Frontal cortex (tissue), 4 donors: ENCODE results near the gene LOXHD1. TPM values are rescaled to one million over a fixed set of nuclear protein-coding genes. Genes with fewer than 3 reads are reported as not detected.

Experiments
- DNase-seq, 2 donors: peaks; one replicate each; pipeline ENCODE4 v3.0.0; 2012; ENCODE audit warnings: low spot score in 2 of 2
- FAIRE-seq: peaks from 2 replicates; lab custom pipeline; 2012; peaks lifted over from hg19 to GRCh38; lab: Jason Lieb, UNC
- total RNA-seq: library from RNA; depleted of rRNA; stranded (reverse); fragments of >200 nt; gene quantifications from one replicate; pipeline ENCODE4 v1.2.3, GENCODE V29; 2014
- donor health status: control.
- donor health status: control.
- donor health status: control.

LOXHD1 gene
- total RNA-seq, 1 donor from 2014 or later, result 0.41 TPM

DNA sequence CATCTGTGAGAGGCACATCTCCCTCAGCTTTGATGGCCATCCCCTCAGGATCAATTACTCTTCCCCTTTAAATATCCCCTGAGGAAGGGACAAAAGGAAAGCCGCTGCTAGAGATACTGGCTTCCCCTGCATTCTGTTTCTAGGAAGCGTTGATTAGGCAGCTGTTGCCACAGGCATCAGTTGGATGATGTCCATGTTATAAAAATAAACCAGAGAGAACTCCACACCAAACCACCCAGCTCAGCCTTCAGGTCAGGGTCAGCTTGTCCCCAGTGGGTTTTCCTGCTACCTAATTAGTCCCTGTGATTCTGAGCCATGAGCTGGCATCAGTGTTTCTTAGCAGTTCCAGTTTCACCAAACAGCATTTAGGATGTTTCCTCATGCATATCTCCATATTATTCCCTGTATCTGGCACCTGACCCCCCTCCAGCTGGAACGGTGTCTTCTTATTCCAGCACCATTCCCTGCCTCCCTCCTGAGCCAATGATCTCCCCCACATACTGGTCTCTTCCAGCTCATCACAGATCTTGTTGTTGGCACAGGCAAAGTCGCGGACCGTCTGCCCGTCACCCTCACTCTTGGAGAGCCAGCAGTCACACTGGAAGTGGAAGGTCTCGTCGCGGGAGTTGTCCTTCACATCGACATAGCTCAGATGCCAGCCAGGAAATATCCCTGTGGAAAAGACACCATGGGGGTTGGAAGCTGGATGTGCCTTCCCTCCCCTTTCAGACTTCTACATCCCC is 168.4 kb downstream of the LOXHD1 start:
- FAIRE-seq, result no peak

GRCh38 chr18:46485675-46486194 is 171.3 kb downstream of the LOXHD1 start:
- no peak for FAIRE-seq

More for the DNA sequence above, 168.4 kb downstream of the LOXHD1 start:
- DNase-seq, result no peak

DNA sequence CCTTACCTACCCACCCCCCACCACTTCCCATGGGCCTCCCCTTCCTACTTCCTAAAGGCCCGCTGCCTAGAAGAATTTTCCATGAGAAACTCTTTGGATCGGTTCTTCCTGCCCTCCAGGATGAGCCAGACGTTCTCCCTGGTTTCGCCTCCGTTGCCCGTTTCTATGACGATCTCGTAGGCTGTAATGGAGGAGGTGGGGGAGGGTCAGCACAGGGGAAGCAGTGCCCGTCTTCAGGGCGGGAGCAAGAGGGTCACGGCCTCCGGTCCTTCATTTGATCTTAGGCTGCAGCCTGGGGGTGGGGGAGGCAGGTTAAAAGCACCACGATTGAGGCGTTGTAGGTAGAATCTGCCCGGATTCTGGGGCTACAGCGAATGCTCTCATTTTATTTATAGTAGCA is 172.0 kb downstream of the LOXHD1 start:
- DNase-seq (no peak), FAIRE-seq (no peak)

More at GRCh38 chr18:46485675-46486194, 171.3 kb downstream of the LOXHD1 start:
- no peak for DNase-seq

- DNase-seq (no peak), FAIRE-seq (no peak)
These were observed 174.2 kb downstream of the LOXHD1 start for GRCh38 chr18:46482831-46483230.

DNA sequence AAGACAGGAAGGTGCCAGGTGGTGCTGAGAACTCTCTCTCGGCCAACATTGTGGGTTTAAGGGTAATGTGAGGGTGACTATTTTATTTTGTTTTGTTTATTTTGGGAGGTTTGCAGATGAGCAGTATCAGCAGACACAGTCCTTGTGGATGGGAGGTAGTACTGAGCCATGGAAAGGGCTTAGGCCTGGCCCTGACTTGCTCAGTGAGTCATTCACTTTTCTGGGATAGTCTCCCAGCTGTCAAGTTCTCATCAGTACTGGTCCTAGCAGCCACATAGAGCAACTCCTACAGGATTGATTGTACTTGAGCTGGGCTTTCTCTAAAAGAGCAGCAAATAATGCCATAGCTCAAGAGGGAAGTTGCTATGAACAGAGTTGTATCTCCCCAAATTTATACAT is 175.2 kb downstream of the LOXHD1 start:
- no peak for FAIRE-seq

DNA sequence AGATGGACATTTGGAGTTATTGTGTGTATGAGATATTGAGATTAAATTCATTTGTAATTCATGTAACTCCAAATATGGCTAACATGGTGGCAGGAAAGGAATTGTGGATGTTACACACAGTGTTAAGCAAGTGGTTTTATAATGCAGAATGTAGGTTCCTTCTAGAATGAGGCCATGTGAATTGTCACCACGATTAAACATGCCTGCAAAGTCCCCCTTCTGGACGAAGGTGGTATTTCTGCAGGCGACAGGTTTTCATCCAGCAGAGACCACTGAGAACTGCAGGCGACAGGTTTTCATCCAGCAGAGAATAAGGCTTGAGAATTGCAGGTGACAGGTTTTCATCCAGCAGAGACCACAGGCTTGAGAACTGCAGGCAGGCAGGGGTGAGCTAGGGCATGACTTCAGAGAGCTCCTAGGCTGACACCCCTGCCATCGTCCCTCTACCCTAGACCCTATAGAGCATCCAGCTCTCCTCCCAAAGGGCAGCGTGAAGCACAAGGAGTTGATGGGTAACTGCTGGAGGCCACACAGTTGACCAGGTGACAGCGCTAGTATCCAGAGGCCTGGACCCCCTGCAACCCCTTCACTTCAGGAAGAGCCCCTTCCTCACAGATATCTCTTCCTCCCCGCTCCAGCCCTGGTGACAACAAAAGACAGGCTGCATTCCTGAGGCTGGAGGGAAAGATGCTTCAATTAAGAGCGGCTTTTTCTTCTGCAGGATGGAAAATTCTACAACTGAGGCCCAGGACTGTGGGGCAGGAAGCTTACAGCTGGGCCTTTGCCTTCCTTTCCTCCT is 175.8 kb downstream of the LOXHD1 start:
- no peak for DNase-seq
- FAIRE-seq, result no peak

More for the DNA sequence above, 175.2 kb downstream of the LOXHD1 start:
- DNase-seq, result no peak

- DNase-seq (no peak), FAIRE-seq (no peak)
These were observed 176.8 kb downstream of the LOXHD1 start for GRCh38 chr18:46480226-46480625.

- FAIRE-seq (no peak), DNase-seq (no peak)
These were observed 178.2 kb downstream of the LOXHD1 start for GRCh38 chr18:46478796-46479195.

- DNase-seq (no peak), FAIRE-seq (no peak)
These were observed 179.5 kb downstream of the LOXHD1 start for GRCh38 chr18:46477425-46478011.

GRCh38 chr18:46475390-46475752 is 181.6 kb downstream of the LOXHD1 start:
- DNase-seq, result no peak
- no peak for FAIRE-seq

DNA sequence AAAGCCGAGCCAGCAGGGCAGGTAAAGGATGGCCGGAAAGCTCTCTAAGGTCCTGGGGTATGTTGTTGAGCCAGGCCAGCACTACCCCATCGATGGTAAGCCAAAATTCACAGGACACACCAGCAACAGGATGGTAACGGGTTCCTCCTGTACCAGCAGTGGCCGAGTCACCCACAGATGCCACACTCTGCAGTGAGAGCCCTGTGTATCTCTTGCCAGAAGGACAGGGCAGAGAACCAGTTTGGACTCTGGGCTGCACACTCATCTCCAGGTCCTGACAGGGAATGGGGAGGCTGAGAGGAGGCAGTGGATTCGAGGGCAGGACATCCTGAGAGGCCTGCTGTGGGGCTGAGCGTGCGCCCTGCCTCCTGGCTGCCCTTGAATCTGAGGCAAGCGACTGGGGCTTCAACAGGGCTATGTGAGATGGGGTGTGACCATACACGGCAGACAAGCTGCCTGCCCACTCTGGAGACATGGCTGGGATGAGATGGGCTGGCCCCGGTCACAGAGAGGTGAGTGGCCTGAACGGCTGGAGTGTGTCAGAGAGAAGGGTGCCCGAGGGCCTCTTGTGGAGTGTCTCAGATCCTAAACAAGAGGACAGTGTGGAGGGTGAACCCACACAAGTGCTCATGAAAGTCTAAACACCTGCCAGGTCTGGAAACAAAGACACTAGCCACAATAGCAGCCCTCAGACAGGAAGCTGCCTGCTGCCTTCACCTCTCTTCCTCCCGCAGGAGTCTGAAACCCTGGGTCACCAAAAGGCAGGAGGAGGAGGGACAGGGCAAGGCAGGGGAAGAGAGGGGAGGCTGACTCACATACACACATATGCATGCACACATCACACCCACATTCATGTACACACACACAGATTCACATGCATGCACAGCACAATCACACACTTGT is 182.3 kb downstream of the LOXHD1 start:
- FAIRE-seq (no peak), DNase-seq (no peak)

- DNase-seq (no peak), FAIRE-seq (no peak)
These were observed 185.1 kb downstream of the LOXHD1 start for GRCh38 chr18:46471809-46472498.

GRCh38 chr18:46470714-46471113 is 186.3 kb downstream of the LOXHD1 start:
- FAIRE-seq, result no peak
- DNase-seq, result no peak

DNA sequence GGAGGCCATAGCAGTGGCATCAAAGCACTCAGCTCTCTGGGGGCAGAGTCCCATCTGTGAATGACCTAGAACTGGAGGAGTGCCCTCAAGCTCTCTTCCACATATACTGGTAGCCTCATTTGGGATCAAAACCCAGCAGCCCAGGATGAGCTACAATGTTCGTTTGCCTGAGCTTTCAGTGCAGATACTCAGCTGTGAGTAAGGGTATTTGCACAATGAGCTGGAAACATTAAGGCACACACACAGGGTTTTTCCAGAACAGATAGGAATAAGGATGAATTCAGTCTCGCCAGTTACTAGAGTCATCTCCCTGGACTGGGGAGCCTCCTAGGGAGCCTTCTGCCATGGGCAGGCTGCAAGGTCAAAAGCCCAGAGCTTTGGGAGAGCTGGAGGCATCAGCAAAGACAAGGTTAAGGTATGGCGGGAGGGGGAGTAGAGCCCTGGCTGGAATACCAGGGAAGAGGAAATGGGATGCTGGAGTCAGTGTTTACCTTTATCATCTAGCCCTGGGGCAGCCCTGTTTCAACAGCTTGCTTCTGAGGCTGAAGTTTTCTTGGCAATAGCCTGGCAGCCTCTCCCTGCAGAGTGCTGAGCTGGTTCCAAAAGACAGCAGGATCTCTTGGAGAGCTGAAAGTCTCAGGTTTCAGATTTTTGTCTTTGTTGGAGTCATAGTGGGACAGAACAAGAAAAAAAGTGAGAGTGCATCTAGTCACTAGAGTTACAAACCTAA is 187.7 kb downstream of the LOXHD1 start:
- no peak for FAIRE-seq
- DNase-seq, result no peak

GRCh38 chr18:46468426-46469180 is 188.4 kb downstream of the LOXHD1 start:
- FAIRE-seq, result no peak

DNA sequence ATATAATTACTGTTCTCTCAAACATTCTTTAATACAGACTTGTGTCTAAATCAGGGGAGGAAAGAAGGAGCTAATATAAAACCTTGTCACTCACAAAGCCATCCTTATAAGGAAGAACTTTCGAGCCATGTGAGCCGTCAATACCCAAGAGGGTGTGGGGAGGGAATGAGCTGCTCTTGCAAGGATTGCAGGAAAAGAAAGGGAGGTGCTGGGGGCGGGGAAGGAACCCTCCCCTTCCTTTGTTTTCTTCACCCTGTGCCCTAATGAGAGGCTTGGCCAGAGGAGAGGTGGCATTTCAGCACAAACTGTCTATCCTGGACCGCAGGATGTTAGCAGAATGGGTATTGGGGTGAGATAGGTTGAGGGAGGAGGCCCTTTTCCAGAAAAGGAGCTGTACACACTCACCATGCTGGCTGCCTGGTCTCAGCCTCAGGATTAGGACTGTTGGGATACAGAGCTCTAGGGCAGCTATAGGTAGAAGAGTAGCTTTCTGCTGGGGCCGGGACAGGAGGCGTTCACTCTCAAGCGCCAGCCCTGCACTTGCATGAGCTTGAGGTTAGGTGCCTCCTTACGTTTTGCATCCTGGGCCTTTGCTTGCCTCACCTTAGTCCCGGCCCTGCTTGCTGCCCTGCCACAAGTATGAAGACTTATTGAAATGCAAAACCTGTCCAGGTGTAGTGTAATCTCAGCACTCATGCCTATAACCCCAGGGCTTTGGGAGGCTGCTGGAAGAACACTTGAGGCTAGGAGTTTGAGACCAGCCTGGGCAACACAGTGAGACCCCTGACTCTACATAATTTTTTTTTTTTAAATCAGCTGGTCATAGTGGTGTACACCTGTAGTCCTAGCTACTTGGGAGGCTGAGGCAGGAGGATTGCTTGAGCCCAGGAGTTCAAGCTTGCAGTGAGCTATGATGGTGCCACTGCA is 190.5 kb downstream of the LOXHD1 start:
- DNase-seq, result no peak
- no peak for FAIRE-seq

More at GRCh38 chr18:46468426-46469180, 188.4 kb downstream of the LOXHD1 start:
- DNase-seq, result no peak
